DMS79 (cell line): ENCODE measurements around the gene SLBP.

ENCODE experiments used
- DNase-seq: peaks from one replicate; lab custom pipeline; 2025; lab: John Stamatoyannopoulos, UW

SLBP gene

GRCh38 chr4:1727117-1728031 is 15.3 kb upstream of the SLBP start:
- DNase-seq: no peak

- DNase-seq: peak; percentile 24
Measured at GRCh38 chr4:1726146-1726934, 14.2 kb upstream of the SLBP start.

GRCh38 chr4:1725521-1725920 is 13.4 kb upstream of the SLBP start:
- no peak for DNase-seq

GRCh38 chr4:1723131-1723801 is 11.1 kb upstream of the SLBP start:
- no peak for DNase-seq

GRCh38 chr4:1722551-1723118 is 10.5 kb upstream of the SLBP start:
- DNase-seq: no peak

GRCh38 chr4:1721666-1722550 is 9.8 kb upstream of the SLBP start:
- DNase-seq: no peak

GRCh38 chr4:1721003-1721665 is 9.0 kb upstream of the SLBP start, which contains the start of the genes TACC3 and TMEM129:
Gene TACC3 (plus strand): TSS chr4:1721521. CDS start chr4:1723422, 1,901 bp downstream.
Gene TMEM129 (minus strand): TSS chr4:1721323. CDS start chr4:1720837, 486 bp downstream.
- peak; percentile 89 for DNase-seq

GRCh38 chr4:1720163-1720983 is 8.3 kb upstream of the SLBP start:
- DNase-seq: no peak

- DNase-seq: no peak
Measured at GRCh38 chr4:1718095-1718850, 6.2 kb upstream of the SLBP start.

- DNase-seq: no peak
Measured at GRCh38 chr4:1717129-1718094, 5.3 kb upstream of the SLBP start.

- no peak for DNase-seq
Measured at GRCh38 chr4:1716065-1716945, 4.2 kb upstream of the SLBP start.

GRCh38 chr4:1715002-1715758 is 3.1 kb upstream of the SLBP start:
- no peak for DNase-seq

GRCh38 chr4:1714303-1715001 is 2.3 kb upstream of the SLBP start:
- DNase-seq: no peak

- DNase-seq: no peak
Measured at GRCh38 chr4:1713003-1713851, 1.1 kb upstream of the SLBP start.
